Upper lobe of left lung (tissue), 6 donors: ENCODE measurements around the gene FNDC3B. TPM values are rescaled to one million over a fixed set of nuclear protein-coding genes. Genes with fewer than 3 reads are reported as not detected.
"Not testable (repeated sequence)": the region's sequence is repeated elsewhere in the genome, so short reads cannot be mapped to it uniquely, and the experiment has no call there.

Source experiments
- ATAC-seq, 2 donors: fragments of 200-7000 bp; cut with Tn5 transposase; one replicate each; pipeline ENCODE4 v1.9.1; 2022; ENCODE audit warnings: mild to moderate bottlenecking in 2 of 2, moderate library complexity in 2 of 2; ENCODE audit not compliant: low FRiP score in 2 of 2
- DNase-seq, 2 donors: peaks; one replicate each; pipeline ENCODE4 v3.0.0-alpha.2; 2019 to 2020
- H3K27ac ChIP-seq, 4 donors: fragments of 200-600 bp; sonication (generic); one replicate each; pipeline ENCODE4 v1.5.1; 2016 to 2019
- H3K27me3 ChIP-seq, 4 donors: fragments of 200-600 bp; sonication (generic); one replicate each; pipeline ENCODE4 v1.5.1; 2017 to 2019
- H3K36me3 ChIP-seq, 4 donors: fragments of 200-600 bp; sonication (generic); one replicate each; pipeline ENCODE4 v1.5.1; 2016 to 2019
- H3K4me1 ChIP-seq, 4 donors: fragments of 200-600 bp; sonication (generic); one replicate each; pipeline ENCODE4 v1.5.1; 2018 to 2019
- H3K4me3 ChIP-seq, 4 donors: fragments of 200-600 bp; sonication (generic); one replicate each; pipeline ENCODE4 v1.5.1; 2017 to 2019; ENCODE audit warnings: mild to moderate bottlenecking in 2 of 4, moderate library complexity in 1 of 4
- H3K9me3 ChIP-seq, 4 donors: fragments of 200-600 bp; sonication (generic); one replicate each; pipeline ENCODE4 v1.5.1; 2018 to 2019
- EP300 ChIP-seq, 4 donors: sonication (generic); formaldehyde crosslinking; IDR thresholded peaks; one replicate each; pipeline ENCODE4 v1.5.1; 2017; ENCODE audit warnings: antibody characterized with exemption in 4 of 4, control low read depth in 2 of 4
- POLR2A ChIP-seq, 4 donors: fragments of 450-650 bp; IDR thresholded peaks; one replicate each; pipeline ENCODE4 v1.5.1; 2016 to 2017; ENCODE audit warnings: antibody characterized with exemption in 4 of 4, mild to moderate bottlenecking in 2 of 4
- POLR2AphosphoS5 ChIP-seq, 2 donors: sonication (generic); formaldehyde crosslinking; IDR thresholded peaks; one replicate each; pipeline ENCODE4 v1.5.1; 2017; ENCODE audit warnings: antibody characterized with exemption in 2 of 2
- WGBS, 2 donors: methylation state at CpG; one replicate each; pipeline ENCODE4 v1.1.5; 2017 to 2018; 5-methylcytosine and 5-hydroxymethylcytosine counted together
- total RNA-seq, 6 donors: library from RNA; depleted of rRNA in 4 of 6; stranded (reverse); fragments of >200 nt in 4 of 6; gene quantifications; one replicate each; pipeline versions ENCODE4 v1.1.0 to v1.2.1, GENCODE V29; 2016 to 2021
- TF ChIP-seq, protein P1 (sequence below), 6 experiments: fragments of 450-650 bp in 4 of 6; fragments of 200-600 bp in 2 of 6; sonication (generic) in 2 of 6; IDR thresholded peaks; one replicate each; pipeline ENCODE4 v1.5.1; 2016 to 2019; ENCODE audit warnings: antibody characterized with exemption in 6 of 6
- donor health status: DM: no; HTN: no; CAD: no; lungs with moderate emphysema.
- donor health status: DM: no; HTN: yes; CAD: no; lungs with severe emphysema.

Gene FNDC3B
- total RNA-seq, 6 donors from 2014 or later = 73.3 to 167 (median 119) TPM

DNA sequence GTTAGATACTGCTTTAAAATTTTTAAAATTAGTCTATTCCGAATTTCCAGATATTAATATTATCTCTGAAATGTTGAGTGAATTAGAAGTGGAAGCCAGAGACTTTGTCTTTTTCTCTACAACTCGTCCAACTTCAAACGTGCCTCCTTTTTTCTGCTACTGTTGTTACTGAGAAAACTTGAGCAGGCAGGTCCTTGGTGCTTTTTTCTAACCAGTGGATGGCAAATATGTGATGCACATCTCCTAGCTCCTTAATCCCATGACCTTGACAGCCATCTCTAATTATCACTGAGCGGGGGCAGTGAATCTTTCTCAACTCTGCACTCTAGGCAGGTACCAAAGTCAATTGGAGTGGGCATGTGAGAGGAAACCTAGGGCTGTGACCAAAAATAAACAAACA, 50.7 kb downstream of the FNDC3B start:
- WGBS, 2 donors = 79 to 88% methylated on average over 4 of the region's 4 CpGs
- H3K4me1 ChIP-seq = peaks cover 19 to 28% (median 24%) of the 10 kb centered on the region in 4 donors
- DNase-seq (no peak), ATAC-seq (no peak)
- no peaks in the 10 kb centered on the region for H3K36me3 ChIP-seq
- H3K9me3 ChIP-seq = no peaks in the 10 kb centered on the region
- no peaks in the 10 kb centered on the region for H3K27me3 ChIP-seq
- H3K27ac ChIP-seq = no peak overlapping the region
- no peak for TF ChIP-seq POLR2AphosphoS5 (IDR thresholded peaks at IDR 0.05)
- TF ChIP-seq POLR2A (IDR thresholded peaks at IDR 0.05) = no peak
- TF ChIP-seq, protein P1, sequence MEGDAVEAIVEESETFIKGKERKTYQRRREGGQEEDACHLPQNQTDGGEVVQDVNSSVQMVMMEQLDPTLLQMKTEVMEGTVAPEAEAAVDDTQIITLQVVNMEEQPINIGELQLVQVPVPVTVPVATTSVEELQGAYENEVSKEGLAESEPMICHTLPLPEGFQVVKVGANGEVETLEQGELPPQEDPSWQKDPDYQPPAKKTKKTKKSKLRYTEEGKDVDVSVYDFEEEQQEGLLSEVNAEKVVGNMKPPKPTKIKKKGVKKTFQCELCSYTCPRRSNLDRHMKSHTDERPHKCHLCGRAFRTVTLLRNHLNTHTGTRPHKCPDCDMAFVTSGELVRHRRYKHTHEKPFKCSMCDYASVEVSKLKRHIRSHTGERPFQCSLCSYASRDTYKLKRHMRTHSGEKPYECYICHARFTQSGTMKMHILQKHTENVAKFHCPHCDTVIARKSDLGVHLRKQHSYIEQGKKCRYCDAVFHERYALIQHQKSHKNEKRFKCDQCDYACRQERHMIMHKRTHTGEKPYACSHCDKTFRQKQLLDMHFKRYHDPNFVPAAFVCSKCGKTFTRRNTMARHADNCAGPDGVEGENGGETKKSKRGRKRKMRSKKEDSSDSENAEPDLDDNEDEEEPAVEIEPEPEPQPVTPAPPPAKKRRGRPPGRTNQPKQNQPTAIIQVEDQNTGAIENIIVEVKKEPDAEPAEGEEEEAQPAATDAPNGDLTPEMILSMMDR (IDR thresholded peaks at IDR 0.05) = no peak
- no peak for TF ChIP-seq EP300 (IDR thresholded peaks at IDR 0.05)
- no peak overlapping the region for H3K4me3 ChIP-seq

DNA sequence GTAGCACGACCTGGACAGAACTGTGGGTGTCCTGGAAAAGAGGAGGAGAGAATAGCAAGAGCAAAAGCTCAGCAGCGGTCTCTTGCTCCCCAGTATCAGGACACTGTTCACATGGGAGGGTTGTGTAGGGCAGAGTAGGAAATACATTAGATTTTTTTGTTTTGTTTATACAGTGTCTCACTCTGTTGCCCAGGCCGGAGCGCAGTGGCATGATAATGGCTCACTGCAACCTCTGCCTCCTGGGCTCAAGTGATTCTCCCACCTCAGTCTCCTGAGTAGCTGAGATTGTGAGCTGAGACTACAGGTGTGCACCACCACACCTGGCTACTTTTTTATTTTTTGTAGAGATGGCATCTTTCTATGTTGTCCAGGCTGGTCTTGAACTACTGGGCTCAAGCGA, 53.3 kb downstream of the FNDC3B start:
- Histone ChIP-seq H3K36me3 (no peaks in the 10 kb centered on the region), H3K4me1 (peaks cover 32 to 42% (median 40%) of the 10 kb centered on the region in 4 donors), H3K27me3 (no peaks in the 10 kb centered on the region), H3K9me3 (no peaks in the 10 kb centered on the region), H3K4me3 (no peak overlapping the region), H3K27ac (no peak overlapping the region)
- DNase-seq (no peak), ATAC-seq (no peak)
- TF ChIP-seq, protein P1 (IDR thresholded peaks at IDR 0.05) = no peak
- no peak for TF ChIP-seq EP300 (IDR thresholded peaks at IDR 0.05)
- no peak for TF ChIP-seq POLR2AphosphoS5 (IDR thresholded peaks at IDR 0.05)
- no peak for TF ChIP-seq POLR2A (IDR thresholded peaks at IDR 0.05)
- WGBS, 2 donors = 86 to 90% methylated on average over 5 of the region's 5 CpGs

DNA sequence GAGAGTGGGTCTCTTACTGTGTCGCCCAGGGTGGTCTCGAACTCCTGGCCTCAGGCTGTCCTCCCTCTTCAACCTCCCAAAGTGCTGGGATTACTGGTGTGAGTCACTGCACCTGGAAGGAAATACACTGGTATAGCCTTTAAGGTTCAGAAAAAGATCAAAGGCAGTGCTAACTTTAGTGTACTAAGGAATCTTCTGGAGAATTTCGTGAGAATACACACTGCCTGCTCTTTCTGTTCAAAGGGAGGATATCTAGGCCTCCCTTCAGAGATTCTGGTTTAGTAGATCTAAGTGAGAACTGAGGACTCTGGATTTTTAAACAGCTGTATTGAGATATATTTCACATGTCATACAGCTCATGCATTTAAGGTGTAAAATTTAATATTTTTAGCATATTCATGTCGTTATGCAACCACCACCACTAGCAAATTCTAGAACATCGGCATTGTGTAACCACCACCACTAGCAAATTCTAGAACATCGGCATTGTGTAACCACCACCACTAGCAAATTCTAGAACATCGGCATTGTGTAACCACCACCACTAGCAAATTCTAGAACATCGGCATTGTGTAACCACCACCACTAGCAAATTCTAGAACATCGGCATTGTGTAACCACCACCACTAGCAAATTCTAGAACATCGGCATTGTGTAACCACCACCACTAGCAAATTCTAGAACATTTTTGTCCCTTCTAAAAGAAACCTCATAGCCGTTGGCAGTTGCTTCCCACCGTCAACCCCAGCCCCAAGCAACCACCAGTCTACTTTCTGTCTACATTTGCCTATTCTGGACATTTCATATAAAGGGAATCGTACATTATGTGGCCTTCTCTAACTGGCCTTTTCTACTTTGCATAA, 54.4 kb downstream of the FNDC3B start:
- not testable (repeated sequence) for ATAC-seq, H3K4me3 ChIP-seq, DNase-seq, H3K27me3 ChIP-seq, H3K9me3 ChIP-seq, H3K36me3 ChIP-seq
- WGBS, 2 donors = 83 to 85% methylated on average over 11 to 12 of the region's 13 CpGs
- H3K27ac ChIP-seq = peak overlapping the region in 3 of 4 donors; percentile 32 to 66 (median 50)
- H3K4me1 ChIP-seq = peaks cover 30 to 46% (median 45%) of the 10 kb centered on the region in 4 donors

DNA sequence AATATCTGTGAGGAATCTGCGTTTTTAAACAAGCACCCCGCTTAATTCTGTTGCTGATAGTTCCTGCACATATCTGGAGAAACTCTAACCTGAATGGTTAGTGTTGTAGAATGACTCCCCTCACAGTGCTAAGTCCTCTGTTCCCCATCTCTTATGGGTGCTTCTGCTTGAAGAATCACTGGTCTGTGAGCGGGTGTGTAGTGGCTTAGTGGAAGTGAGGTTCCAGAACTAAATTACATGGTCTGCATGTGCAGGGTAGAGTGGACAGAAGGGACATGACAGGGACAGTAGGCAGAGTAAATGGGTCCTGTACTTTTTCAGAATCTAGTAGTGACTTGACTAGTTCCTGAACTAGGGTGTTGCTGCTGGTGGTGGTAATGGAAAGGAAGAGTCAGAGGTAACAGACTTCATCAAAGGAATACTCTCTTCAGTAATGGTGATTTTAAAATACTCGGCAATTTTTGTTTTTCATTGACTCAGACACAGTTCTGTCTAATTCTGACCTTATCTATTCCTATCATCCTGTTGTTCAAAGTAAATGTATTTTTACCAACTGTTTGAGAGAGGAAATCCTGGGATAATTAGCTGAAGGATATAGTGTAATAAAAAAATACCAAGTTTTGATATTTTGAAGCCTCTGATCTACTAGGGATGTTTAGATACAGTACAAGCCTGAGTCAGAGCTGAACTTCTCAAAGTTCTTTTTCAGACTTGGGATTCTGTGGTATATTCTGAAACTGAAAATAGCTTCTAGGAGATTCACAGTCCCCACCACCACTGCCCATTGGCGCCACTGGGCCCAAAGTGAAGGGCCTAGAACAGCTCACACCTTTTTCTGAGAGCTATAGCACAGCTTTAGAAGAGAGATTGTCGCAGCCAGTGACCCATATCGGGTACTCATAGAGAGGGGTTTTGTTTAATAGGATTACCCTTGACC, 55.5 kb downstream of the FNDC3B start:
- Histone ChIP-seq H3K4me1 (peaks cover 32 to 54% (median 53%) of the 10 kb centered on the region in 4 donors), H3K4me3 (no peak overlapping the region), H3K27ac (peak overlapping the region in 3 of 4 donors; percentile 32 to 66 (median 50)), H3K36me3 (no peaks in the 10 kb centered on the region), H3K27me3 (no peaks in the 10 kb centered on the region), H3K9me3 (no peaks in the 10 kb centered on the region)
- no peak for ATAC-seq
- DNase-seq = no peak
- WGBS, 2 donors = 90 to 91% methylated on average over 7 of the region's 7 CpGs
- no peak for TF ChIP-seq POLR2AphosphoS5 (IDR thresholded peaks at IDR 0.05)
- no peak for TF ChIP-seq POLR2A (IDR thresholded peaks at IDR 0.05)
- TF ChIP-seq EP300 (IDR thresholded peaks at IDR 0.05) = no peak
- TF ChIP-seq, protein P1 (IDR thresholded peaks at IDR 0.05) = no peak

DNA sequence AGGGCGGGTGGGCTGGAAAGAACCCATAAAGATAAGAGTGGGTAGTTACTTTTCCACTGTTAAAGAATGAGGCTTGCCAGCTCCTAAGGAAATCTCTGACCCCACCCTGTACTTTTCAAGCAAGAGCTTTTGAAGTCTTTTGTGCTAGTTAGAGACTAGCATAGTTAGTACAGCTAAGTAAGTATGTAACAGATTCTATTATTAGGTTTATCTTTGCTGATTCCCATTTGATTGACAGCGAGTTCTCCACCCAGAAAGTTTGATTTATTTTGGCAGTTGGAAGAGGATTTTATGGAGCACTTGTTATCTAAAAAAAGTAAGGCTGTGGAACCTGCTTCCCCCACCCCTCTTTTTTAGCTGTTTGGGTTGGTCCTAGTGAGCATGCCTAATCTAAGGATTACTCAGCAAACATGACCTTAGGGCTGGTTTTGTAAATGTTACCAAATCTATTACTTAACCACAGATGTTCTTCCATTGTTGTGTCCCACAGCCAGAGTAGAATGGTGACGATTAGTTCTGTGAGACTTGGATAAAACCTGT, 57.6 kb downstream of the FNDC3B start:
- ATAC-seq (peak; percentile 55 to 77), DNase-seq (no peak)
- H3K9me3 ChIP-seq = no peaks in the 10 kb centered on the region
- H3K4me3 ChIP-seq = no peak overlapping the region
- no peaks in the 10 kb centered on the region for H3K27me3 ChIP-seq
- WGBS, 2 donors = 39 to 46% methylated on average over 3 of the region's 3 CpGs
- no peaks in the 10 kb centered on the region for H3K36me3 ChIP-seq
- peak overlapping the region; percentile 22 to 50 (median 34) for H3K27ac ChIP-seq
- no peak for TF ChIP-seq EP300 (IDR thresholded peaks at IDR 0.05)
- TF ChIP-seq POLR2AphosphoS5 (IDR thresholded peaks at IDR 0.05) = no peak
- H3K4me1 ChIP-seq = peaks cover 27 to 63% (median 56%) of the 10 kb centered on the region in 4 donors
